ENCODE data around the gene BCAS3.

Gene BCAS3

DNA sequence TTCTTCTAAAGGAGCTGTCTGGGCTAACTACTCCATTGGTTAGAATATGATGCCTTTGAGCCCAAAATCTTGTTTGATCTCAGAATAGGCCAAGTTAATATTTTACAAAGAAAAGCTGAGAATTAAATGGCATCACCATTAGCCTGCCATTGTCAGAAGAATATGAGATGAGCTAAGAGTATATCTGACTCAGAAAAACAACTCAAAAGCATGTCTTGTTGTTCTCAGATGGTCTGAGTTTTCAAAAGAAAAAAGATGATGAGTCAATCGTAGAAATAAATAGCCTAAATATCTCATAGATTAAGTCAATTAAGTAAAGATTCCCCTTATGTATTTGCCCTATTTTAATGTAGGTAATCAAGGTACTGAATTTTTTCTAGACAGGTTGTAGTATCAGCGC, 524.9 kb downstream of the BCAS3 start:
- H3K4ac ChIP-seq (ENCODE audit: low read depth, low read length), result no peak overlapping the region
- no peak overlapping the region for H3K27ac ChIP-seq (ENCODE audit: low read depth, low read length)
- no peak overlapping the region for H3K4me3 ChIP-seq (ENCODE audit: low read length)
- no peak for DNase-seq
- H3K4me2 ChIP-seq (ENCODE audit: low read length), result no peak overlapping the region
- no peak overlapping the region for H2BK15ac ChIP-seq (replicated peaks; ENCODE audit: low read depth)
- no peaks in the 10 kb centered on the region for H3K4me1 ChIP-seq (ENCODE audit: control insufficient read depth, low read depth, low read length)
- H2AK5ac ChIP-seq (ENCODE audit: low read length), result no peak overlapping the region
- H2BK120ac ChIP-seq (ENCODE audit: low read depth, low read length), result no peak overlapping the region
- H3K56ac ChIP-seq (ENCODE audit: low read length), result no peak overlapping the region
- no peak overlapping the region for H3K18ac ChIP-seq (ENCODE audit: low read length)
- no peak overlapping the region for H2BK5ac ChIP-seq (ENCODE audit: low read length)
- H4K8ac ChIP-seq (ENCODE audit: low read depth, low read length), result no peak overlapping the region
- H3K27me3 ChIP-seq (ENCODE audit: insufficient read depth, low read length, poor library complexity), result no peaks in the 10 kb centered on the region
- no peaks in the 10 kb centered on the region for H3K36me3 ChIP-seq (ENCODE audit: control insufficient read depth, insufficient read depth, low read length)
- H3K9ac ChIP-seq (ENCODE audit: low read length), result no peak overlapping the region
- H3K79me1 ChIP-seq (ENCODE audit: low read length), result no peaks in the 10 kb centered on the region
- WGBS (ENCODE audit: extremely low coverage, insufficient coverage, low lambda C conversion rate), result no CpG with 5 or more reads among the region's 2 CpGs
- no peak overlapping the region for H3K23ac ChIP-seq (ENCODE audit: low read length)
- no peaks in the 10 kb centered on the region for H3K79me2 ChIP-seq (ENCODE audit: control insufficient read depth, insufficient read depth, low read length)
- no peak overlapping the region for H4K5ac ChIP-seq (ENCODE audit: low read length)

DNA sequence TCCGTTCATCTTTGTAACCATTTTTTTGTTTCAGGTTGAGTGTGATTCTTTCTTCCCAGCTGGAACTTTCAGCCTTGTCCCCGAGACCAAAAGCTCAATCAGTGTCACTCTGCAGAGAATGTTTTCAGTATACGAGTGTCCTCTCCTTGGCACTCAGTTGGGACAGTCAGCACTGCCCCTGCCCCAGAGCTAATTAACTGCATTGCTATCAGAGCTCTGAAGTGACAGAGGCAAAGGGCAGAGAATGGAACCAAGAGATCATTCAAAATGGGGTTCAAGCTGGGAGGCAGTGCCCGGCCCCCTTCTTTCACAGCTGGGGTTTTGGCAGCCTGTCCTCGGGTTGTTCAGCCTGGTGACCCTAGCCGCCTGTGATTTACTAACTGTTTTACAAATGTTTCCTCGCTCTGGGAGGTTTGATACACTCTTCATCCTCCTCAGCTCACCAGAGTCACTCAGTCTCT, 526.0 kb downstream of the BCAS3 start:
- Histone ChIP-seq H3K4me1 (ENCODE audit: control insufficient read depth, low read depth, low read length) (no peaks in the 10 kb centered on the region), H3K79me1 (ENCODE audit: low read length) (no peaks in the 10 kb centered on the region), H4K5ac (ENCODE audit: low read length) (no peak overlapping the region), H3K79me2 (ENCODE audit: control insufficient read depth, insufficient read depth, low read length) (no peaks in the 10 kb centered on the region), H3K18ac (ENCODE audit: low read length) (no peak overlapping the region), H2BK120ac (ENCODE audit: low read depth, low read length) (no peak overlapping the region), H2AK5ac (ENCODE audit: low read length) (no peak overlapping the region), H3K27me3 (ENCODE audit: insufficient read depth, low read length, poor library complexity) (no peaks in the 10 kb centered on the region), H3K27ac (ENCODE audit: low read depth, low read length) (no peak overlapping the region), H3K4ac (ENCODE audit: low read depth, low read length) (no peak overlapping the region), H3K23ac (ENCODE audit: low read length) (no peak overlapping the region), H4K8ac (ENCODE audit: low read depth, low read length) (no peak overlapping the region), H3K4me3 (ENCODE audit: low read length) (no peak overlapping the region), H3K4me2 (ENCODE audit: low read length) (no peak overlapping the region), H2BK15ac (replicated peaks; ENCODE audit: low read depth) (no peak overlapping the region), H2BK5ac (ENCODE audit: low read length) (no peak overlapping the region), H3K9ac (ENCODE audit: low read length) (no peak overlapping the region), H3K36me3 (ENCODE audit: control insufficient read depth, insufficient read depth, low read length) (no peaks in the 10 kb centered on the region), H3K56ac (ENCODE audit: low read length) (no peak overlapping the region)
- DNase-seq, result no peak
- WGBS (ENCODE audit: extremely low coverage, insufficient coverage, low lambda C conversion rate), result no CpG with 5 or more reads among the region's 7 CpGs

DNA sequence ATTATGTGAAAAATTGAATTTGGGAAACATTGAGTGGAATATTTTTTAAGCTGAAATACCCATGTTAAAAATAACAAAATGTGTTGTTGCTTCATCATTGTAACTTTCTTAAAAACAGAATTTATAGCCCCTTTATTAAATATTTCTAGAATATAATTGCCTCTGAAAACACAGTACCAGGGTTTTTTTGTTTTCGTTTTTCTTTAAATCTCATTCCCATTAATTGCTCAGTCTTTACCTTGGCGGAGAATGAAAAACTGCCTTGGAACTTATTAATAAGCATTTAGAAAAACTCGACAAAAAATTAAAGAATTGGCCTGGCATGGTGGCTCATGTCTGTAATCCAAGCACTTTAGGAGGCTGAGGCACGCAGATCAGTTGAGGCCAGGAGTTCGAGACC, 526.8 kb downstream of the BCAS3 start:
- Histone ChIP-seq H2BK15ac (replicated peaks; ENCODE audit: low read depth) (no peak overlapping the region), H4K8ac (ENCODE audit: low read depth, low read length) (no peak overlapping the region), H3K36me3 (ENCODE audit: control insufficient read depth, insufficient read depth, low read length) (no peaks in the 10 kb centered on the region), H3K4me1 (ENCODE audit: control insufficient read depth, low read depth, low read length) (no peaks in the 10 kb centered on the region), H2BK5ac (ENCODE audit: low read length) (no peak overlapping the region), H3K4me2 (ENCODE audit: low read length) (no peak overlapping the region), H3K4me3 (ENCODE audit: low read length) (no peak overlapping the region), H4K5ac (ENCODE audit: low read length) (no peak overlapping the region), H3K23ac (ENCODE audit: low read length) (no peak overlapping the region), H3K79me1 (ENCODE audit: low read length) (no peaks in the 10 kb centered on the region), H3K27ac (ENCODE audit: low read depth, low read length) (no peak overlapping the region), H3K9ac (ENCODE audit: low read length) (no peak overlapping the region), H2AK5ac (ENCODE audit: low read length) (no peak overlapping the region), H2BK120ac (ENCODE audit: low read depth, low read length) (no peak overlapping the region), H3K27me3 (ENCODE audit: insufficient read depth, low read length, poor library complexity) (no peaks in the 10 kb centered on the region), H3K56ac (ENCODE audit: low read length) (no peak overlapping the region), H3K4ac (ENCODE audit: low read depth, low read length) (no peak overlapping the region), H3K79me2 (ENCODE audit: control insufficient read depth, insufficient read depth, low read length) (no peaks in the 10 kb centered on the region), H3K18ac (ENCODE audit: low read length) (no peak overlapping the region)
- WGBS (ENCODE audit: extremely low coverage, insufficient coverage, low lambda C conversion rate), result no CpG with 5 or more reads among the region's 5 CpGs
- no peak for DNase-seq

DNA sequence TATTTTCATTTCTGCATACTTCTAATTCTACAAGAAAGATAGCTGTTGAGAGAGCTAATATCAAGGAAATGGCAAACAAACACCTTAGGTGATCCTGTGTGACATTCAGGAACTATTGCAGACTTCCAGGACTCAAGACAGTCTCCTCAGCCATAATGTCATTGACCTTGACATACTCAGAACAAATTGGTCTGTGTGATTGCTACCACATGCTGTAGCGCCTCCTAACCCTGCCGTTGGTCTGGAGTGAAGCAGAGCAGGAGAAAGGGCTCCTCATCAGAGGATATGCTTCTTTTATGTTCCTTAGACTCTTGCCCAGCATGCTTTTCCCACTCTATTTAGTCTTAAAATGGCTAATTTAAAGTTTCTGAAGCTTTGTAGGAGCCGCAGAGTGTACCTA, 527.8 kb downstream of the BCAS3 start:
- no peak for DNase-seq
- Histone ChIP-seq H3K56ac (ENCODE audit: low read length) (no peak overlapping the region), H3K23ac (ENCODE audit: low read length) (no peak overlapping the region), H3K4me2 (ENCODE audit: low read length) (no peak overlapping the region), H4K8ac (ENCODE audit: low read depth, low read length) (no peak overlapping the region), H3K4me1 (ENCODE audit: control insufficient read depth, low read depth, low read length) (no peaks in the 10 kb centered on the region), H3K36me3 (ENCODE audit: control insufficient read depth, insufficient read depth, low read length) (no peaks in the 10 kb centered on the region), H2BK15ac (replicated peaks; ENCODE audit: low read depth) (no peak overlapping the region), H3K27ac (ENCODE audit: low read depth, low read length) (no peak overlapping the region), H2AK5ac (ENCODE audit: low read length) (no peak overlapping the region), H3K18ac (ENCODE audit: low read length) (no peak overlapping the region), H3K9ac (ENCODE audit: low read length) (no peak overlapping the region), H3K79me1 (ENCODE audit: low read length) (no peaks in the 10 kb centered on the region), H3K4ac (ENCODE audit: low read depth, low read length) (no peak overlapping the region), H3K4me3 (ENCODE audit: low read length) (no peak overlapping the region), H3K27me3 (ENCODE audit: insufficient read depth, low read length, poor library complexity) (no peaks in the 10 kb centered on the region), H2BK5ac (ENCODE audit: low read length) (no peak overlapping the region), H2BK120ac (ENCODE audit: low read depth, low read length) (no peak overlapping the region), H3K79me2 (ENCODE audit: control insufficient read depth, insufficient read depth, low read length) (no peaks in the 10 kb centered on the region), H4K5ac (ENCODE audit: low read length) (no peak overlapping the region)
- WGBS (ENCODE audit: extremely low coverage, insufficient coverage, low lambda C conversion rate), result no CpG with 5 or more reads among the region's 3 CpGs

DNA sequence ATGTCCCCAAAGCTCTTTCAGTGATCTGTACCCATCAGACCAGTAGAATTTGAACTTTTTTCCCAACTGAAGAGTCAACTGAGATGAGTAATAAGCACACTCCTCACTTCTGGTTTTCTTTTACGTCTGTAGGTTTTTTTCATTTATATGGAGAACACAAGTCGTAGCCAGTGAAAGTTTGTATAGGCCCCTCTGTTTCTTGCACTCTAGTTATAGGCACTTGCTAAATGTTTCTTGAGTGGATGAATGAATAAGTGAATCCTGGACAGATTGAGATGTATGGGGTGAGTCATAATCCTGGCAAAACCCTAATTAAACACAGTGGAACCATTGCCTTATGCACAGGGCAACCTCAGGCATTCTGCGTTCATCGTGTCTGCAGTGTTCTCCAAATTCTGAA, 528.3 kb downstream of the BCAS3 start:
- H3K79me1 ChIP-seq (ENCODE audit: low read length), result no peaks in the 10 kb centered on the region
- no peak overlapping the region for H3K56ac ChIP-seq (ENCODE audit: low read length)
- no peaks in the 10 kb centered on the region for H3K36me3 ChIP-seq (ENCODE audit: control insufficient read depth, insufficient read depth, low read length)
- H3K23ac ChIP-seq (ENCODE audit: low read length), result no peak overlapping the region
- no peak overlapping the region for H3K18ac ChIP-seq (ENCODE audit: low read length)
- no peaks in the 10 kb centered on the region for H3K27me3 ChIP-seq (ENCODE audit: insufficient read depth, low read length, poor library complexity)
- H2BK15ac ChIP-seq (replicated peaks; ENCODE audit: low read depth), result no peak overlapping the region
- H3K4me1 ChIP-seq (ENCODE audit: control insufficient read depth, low read depth, low read length), result no peaks in the 10 kb centered on the region
- no peak overlapping the region for H3K9ac ChIP-seq (ENCODE audit: low read length)
- no peak overlapping the region for H3K4me3 ChIP-seq (ENCODE audit: low read length)
- H2BK120ac ChIP-seq (ENCODE audit: low read depth, low read length), result no peak overlapping the region
- H3K4me2 ChIP-seq (ENCODE audit: low read length), result no peak overlapping the region
- WGBS (ENCODE audit: extremely low coverage, insufficient coverage, low lambda C conversion rate), result no CpG with 5 or more reads among the region's 4 CpGs
- no peak overlapping the region for H4K5ac ChIP-seq (ENCODE audit: low read length)
- H2BK5ac ChIP-seq (ENCODE audit: low read length), result no peak overlapping the region
- DNase-seq, result no peak
- H3K27ac ChIP-seq (ENCODE audit: low read depth, low read length), result no peak overlapping the region
- no peak overlapping the region for H3K4ac ChIP-seq (ENCODE audit: low read depth, low read length)
- H3K79me2 ChIP-seq (ENCODE audit: control insufficient read depth, insufficient read depth, low read length), result no peaks in the 10 kb centered on the region
- H2AK5ac ChIP-seq (ENCODE audit: low read length), result no peak overlapping the region
- H4K8ac ChIP-seq (ENCODE audit: low read depth, low read length), result no peak overlapping the region

DNA sequence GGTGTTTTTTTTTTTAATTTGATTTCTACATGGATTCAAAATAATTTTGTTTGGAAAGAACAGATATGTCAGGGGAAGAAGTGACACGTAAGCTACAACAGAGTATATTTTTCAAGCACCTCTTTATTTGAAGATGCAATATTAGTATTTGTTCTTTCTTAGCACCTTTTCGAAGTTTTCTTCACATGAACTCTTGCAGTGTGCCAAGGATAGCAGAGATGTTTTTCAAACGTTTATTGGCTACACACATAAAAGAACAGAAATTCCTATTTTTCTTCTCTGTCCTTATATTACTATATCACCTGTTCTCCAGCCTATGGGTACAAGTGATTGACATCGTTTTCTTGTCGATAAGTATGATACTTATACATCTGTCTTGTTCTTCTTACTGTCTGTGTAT, 529.3 kb downstream of the BCAS3 start:
- WGBS (ENCODE audit: extremely low coverage, insufficient coverage, low lambda C conversion rate), result no CpG with 5 or more reads among the region's 5 CpGs
- Histone ChIP-seq H3K79me2 (ENCODE audit: control insufficient read depth, insufficient read depth, low read length) (no peaks in the 10 kb centered on the region), H3K4me1 (ENCODE audit: control insufficient read depth, low read depth, low read length) (no peaks in the 10 kb centered on the region), H3K9ac (ENCODE audit: low read length) (no peak overlapping the region), H3K4ac (ENCODE audit: low read depth, low read length) (no peak overlapping the region), H3K4me2 (ENCODE audit: low read length) (no peak overlapping the region), H4K5ac (ENCODE audit: low read length) (no peak overlapping the region), H3K27ac (ENCODE audit: low read depth, low read length) (no peak overlapping the region), H3K23ac (ENCODE audit: low read length) (no peak overlapping the region), H3K18ac (ENCODE audit: low read length) (no peak overlapping the region), H3K4me3 (ENCODE audit: low read length) (no peak overlapping the region), H4K8ac (ENCODE audit: low read depth, low read length) (no peak overlapping the region), H2BK120ac (ENCODE audit: low read depth, low read length) (no peak overlapping the region), H3K36me3 (ENCODE audit: control insufficient read depth, insufficient read depth, low read length) (no peaks in the 10 kb centered on the region), H2BK5ac (ENCODE audit: low read length) (no peak overlapping the region), H3K79me1 (ENCODE audit: low read length) (no peaks in the 10 kb centered on the region), H3K56ac (ENCODE audit: low read length) (no peak overlapping the region), H2AK5ac (ENCODE audit: low read length) (no peak overlapping the region), H3K27me3 (ENCODE audit: insufficient read depth, low read length, poor library complexity) (no peaks in the 10 kb centered on the region), H2BK15ac (replicated peaks; ENCODE audit: low read depth) (no peak overlapping the region)
- no peak for DNase-seq

Measured in mesendoderm (in vitro differentiated cells).